Hindlimb muscle (tissue), 1 donor: ENCODE results near the gene CAPZB. TPM values are rescaled to one million over a fixed set of nuclear protein-coding genes. Genes with fewer than 3 reads are reported as not detected.

Experiments
- DNase-seq: peaks from one replicate; pipeline ENCODE4 v3.0.0-alpha.2; 2013
- polyA plus RNA-seq: library from polyadenylated mRNA; unstranded; fragments of 120-200 nt; gene quantifications from one replicate; pipeline ENCODE4 v1.2.1, GENCODE V29; 2013; ENCODE audit not compliant: insufficient read length

CAPZB gene
- polyA plus RNA-seq, 1 donor: 285 TPM

DNA sequence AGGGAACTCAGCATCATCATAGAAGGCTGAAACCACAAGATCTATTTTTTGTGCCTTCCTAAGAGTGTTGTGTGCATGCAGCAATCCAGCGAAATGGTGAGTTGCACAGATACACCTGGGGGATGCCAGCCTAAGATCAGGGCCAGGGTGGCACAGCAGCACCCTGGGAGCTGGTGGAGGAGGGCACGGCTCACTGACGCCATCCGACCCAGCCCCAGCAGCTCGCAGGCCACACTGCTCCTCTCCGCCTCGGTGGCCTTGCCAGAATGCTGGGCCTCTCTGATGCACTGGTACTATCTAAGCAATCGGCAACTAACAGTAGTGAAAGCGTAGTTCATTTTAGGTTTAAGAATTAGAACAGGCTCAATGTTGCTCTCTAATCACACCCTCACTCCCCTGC is 37.8 kb downstream of the CAPZB start:
- DNase-seq: no peak

DNA sequence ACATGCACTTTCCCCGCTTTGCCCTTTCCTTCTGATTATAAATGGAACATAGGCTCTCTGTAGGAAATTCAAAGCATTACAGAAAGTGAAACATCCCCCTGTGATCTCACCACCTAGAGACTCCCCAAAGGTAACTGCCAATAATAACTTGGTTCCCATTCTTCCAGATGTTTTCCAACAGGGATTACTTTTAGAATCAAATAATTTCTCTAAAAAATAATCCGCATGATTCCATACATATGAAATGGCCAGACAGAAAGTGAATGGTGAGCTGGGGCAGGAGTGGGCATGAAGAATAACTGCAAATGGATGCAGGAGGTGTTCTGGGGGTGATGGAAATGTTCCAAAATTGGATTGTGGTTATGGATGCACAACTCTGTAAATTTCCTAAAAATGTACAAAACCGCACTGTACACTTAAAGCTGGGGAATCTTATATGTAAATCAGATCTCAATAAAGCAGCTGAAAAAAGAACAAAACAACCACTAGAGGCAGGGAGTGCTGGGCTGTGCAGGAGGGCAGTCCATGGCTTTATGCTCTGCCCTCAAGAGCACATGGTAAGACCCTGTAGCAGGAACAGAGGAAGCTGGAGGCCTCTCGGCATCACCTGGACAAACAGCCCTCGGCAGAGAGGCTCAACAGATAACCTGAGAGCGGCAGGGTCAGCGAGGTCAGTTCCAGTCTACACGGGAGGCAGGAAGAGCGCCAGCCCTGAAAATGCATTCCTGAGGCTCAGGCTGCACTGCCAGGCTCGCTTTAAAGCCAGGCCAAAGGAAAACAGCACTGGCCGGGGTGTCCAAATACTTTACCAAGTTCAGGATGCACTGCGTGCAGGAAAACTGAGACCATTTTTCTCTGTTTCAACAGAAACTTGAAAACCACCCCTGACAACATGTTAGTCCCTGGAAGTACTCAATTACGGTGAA is 39.7 kb downstream of the CAPZB start:
- no peak for DNase-seq

DNA sequence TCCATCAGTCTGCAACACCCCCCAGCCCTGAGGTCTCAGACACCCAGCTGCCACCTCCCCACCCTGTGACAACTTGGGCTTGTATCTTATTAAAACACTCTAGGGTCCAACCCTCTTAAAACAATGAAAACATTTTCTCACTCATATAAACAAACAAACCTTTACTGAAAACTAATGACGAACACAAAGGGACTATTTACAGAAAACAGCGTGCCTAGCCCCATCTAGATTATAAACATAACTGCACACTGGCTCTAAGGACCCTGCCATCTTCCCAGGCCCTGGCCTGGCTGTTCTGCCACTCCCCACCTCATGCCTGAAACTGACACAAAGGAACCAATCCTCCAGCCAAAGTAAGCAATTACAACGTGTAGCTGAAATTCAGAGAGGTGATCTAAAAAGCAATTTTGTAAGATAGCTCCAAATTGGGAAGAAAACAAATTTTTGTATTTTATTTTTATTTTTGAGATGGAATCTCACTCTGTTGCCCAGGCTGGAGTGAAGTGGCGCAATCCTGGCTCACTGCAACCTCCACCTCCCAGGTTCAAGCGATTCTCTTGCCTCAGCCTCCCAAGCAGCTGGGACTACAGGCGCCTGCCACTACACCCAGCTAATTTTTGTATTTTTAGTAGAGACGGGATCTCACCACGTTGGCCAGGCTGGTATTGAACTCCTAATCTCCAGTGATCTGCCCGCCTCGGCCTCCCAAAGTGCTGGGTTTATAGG is 40.9 kb downstream of the CAPZB start:
- DNase-seq: no peak

DNA sequence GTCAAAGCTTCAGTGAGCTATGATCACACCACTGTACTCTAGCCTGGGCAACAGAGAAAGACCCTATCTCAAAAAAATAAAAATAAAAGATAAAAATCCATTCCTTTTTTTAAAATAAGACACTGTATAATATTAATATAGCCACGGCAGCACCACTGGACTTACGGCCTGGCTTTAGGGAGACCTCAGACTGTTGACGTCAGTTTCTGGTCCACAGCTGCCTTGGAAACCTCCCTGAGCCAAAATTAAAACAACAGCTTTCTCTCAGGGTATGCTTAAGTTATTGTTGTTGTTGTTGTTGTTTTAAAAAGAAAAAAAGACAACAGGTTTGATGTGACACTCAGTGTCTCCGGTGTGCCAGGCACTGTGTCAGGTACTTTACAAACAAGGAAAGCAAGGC is 42.0 kb downstream of the CAPZB start:
- DNase-seq: peak; percentile 67

DNA sequence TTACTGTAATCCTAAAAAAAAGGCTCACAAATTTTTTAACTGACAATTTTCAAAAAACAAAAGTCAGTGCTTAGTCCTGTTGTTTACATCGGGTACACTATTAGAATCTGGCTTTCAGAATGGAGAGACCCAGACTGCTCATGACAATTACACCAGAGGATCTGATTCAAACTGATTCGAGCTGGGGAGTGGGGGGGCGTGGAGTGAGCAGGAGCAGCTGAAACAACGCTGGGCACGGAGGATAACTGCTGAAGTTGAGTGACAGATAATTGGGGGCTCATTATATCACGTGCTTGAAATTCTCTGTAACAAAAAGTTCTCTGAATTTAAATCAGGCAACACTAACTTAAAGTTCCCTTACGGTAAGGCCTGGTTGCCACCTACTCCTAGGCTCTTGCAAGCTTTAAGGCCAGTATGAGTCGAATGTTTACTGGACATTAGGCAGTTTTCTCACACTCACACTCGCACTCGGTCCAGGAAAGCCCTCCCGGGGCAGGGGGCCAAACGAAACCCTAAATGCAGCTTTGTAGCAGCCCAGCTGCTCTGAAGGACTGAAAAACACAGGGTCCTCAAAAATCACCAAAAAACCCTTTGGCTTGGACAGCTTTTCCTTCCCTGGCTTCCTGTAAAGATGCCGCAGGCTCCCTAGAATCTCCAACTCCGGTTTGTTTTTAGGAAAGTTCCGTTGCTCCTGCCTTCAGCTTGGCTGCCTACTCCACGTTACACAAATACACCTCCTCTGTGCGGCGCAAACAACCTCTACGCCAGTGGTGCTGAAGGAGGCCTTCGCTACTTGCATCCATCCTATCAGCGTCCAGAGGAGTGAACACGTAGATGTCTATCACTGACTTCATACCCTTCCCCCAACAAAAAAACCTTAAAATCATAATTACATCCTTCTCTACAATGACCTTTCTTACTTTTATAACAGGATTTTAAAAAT is 42.9 kb downstream of the CAPZB start:
- no peak for DNase-seq

DNA sequence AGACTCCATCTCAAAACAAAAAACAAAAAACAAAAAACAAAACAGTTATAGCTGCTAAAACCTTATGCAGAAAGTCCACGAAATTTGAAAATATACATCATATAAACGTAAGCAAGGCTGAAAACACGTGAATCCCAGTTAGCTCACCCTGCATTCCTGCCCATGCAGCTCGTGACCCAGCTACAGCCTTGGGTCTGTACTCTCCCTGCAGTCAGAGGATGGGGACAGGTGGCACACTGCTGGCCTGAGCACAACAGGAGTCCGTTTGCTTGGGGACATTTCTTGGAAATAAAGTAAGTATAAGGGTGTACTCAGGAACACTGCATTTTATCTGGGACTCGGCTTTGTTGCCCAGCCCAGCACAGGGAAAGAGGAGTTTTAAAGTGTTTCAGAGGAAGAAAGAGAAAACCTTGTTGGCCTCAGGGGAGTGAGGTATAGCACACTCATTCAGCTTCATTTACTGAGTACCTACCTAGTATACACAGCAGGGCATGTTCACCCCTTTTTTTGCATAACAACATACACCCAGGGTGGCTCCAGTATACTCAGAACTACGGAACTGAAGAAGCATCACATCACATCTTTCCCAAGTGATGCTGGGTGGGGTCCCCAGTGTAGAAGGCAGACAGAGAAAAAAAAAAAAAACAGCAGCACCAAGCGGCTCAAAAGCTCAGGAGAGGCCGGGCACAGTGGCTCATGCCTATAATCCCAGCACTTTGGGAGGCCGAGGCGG is 44.1 kb downstream of the CAPZB start:
- no peak for DNase-seq

DNA sequence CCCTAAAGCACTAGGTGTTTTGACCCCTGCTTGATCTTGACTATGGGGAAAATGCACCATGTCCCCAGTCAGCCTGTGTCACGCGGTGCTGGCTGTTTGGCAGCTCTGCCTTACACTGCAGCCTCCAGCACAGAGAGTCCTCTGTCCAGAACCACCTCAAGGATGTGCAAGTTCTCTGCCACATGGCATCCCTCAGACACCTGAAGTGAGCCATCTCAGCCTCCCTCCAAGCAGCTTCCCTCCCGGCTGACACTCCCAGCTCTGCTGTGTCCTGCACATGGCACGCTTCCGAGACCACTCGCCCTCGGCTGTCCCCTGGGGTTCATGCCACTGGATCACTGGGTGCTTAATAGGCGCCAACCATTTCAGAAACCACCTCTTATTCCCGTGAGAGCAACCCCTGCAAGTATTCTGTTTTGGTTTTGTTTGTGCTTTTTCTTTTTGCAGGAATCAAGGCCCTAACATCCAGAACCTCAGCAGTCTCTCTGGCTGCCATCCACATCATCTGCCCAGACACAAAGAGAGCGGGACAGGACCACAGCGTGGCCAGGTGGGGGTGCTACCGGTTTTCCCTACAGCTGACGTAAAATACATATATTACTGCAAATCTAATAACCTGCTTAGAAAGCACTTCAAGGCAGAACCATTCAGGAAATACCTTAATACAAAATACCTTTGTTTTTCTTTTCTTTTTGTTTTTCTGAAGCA is 45.7 kb downstream of the CAPZB start:
- no peak for DNase-seq

DNA sequence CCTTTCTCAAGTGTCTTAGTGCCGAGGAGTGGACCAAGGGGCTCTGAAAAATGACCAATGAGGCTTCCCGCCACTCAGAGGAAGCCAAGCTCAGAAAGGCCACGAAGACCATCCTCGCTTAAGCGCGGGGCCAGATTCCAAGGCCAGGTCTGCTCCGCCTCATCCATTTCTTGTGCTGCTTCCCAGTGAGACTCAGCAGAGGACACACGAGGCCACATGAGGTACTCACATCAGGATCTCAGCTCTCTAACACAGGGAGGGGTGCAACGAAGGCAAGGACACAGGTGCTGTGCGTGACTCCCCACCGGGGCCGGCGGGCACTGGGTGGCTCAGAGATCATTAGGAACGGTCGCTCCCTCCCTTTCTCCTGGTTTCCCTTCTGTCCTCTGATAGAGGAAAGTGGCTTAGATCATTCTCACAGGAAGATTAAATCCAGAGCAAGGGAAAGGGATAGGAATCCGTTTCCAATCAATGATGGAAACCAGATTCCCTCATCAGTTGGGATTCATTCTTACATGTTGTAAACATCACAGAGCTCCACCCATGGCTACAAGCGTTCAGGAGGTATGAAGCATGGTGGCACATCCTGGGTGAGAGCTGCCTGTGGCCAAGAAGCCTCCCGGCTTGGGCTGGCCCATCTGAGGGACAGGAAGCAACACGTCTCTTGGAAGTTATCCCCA is 46.7 kb downstream of the CAPZB start:
- no peak for DNase-seq

DNA sequence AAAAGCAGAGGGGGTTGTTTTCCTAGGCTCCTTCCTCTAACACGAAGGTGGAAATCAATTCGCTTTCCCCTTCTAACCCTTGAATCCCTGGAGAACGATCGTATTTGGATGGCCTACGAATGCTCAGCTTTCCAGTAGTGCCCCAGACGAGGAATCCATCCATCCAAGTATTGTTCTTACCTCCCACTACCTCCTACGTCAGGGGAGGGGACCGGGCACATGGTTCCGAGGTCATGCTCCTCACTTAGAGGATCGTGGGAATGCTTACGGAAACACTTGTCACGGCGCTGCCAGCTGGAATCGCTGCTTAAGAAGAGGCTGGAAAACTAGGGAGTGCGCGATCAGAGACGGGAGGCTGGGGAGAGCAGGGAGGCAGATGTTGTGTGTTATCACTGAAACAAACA is 47.4 kb downstream of the CAPZB start:
- peak; percentile 85 for DNase-seq

DNA sequence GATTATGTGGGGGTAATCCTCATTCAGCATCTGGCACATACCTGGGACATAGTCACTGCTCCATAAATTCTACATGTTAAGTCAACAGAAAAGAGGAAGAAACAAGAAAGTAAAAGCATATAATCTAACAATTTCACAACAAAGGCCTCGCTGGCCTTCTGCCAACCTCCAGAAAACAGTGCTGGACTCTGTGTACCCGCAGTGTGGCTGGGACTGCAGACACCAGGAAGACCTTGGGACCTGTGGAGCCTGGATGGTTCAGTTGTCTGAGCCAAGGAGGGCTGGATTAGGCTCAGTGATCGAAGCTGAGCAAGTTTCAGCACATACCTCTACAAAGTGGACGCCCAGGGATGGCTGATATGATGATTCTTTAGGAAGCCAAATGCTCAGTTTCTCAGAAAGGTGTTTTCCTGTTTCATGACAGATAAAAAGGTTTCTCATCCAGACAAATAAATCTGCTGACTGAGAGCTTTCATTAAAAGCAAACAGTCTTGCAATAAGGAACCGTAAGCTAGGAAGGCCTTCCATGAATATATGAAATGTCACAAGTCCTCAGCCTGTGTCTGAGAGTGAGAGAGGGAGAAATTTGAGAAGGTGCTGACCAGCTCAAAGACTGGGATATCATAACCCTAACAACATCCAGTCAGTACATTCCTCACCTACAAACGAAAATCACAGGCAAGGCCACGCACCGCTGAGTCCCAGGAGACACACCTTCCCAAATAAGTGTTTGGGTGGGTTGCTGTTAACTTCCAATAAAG is 48.4 kb downstream of the CAPZB start:
- DNase-seq: no peak

DNA sequence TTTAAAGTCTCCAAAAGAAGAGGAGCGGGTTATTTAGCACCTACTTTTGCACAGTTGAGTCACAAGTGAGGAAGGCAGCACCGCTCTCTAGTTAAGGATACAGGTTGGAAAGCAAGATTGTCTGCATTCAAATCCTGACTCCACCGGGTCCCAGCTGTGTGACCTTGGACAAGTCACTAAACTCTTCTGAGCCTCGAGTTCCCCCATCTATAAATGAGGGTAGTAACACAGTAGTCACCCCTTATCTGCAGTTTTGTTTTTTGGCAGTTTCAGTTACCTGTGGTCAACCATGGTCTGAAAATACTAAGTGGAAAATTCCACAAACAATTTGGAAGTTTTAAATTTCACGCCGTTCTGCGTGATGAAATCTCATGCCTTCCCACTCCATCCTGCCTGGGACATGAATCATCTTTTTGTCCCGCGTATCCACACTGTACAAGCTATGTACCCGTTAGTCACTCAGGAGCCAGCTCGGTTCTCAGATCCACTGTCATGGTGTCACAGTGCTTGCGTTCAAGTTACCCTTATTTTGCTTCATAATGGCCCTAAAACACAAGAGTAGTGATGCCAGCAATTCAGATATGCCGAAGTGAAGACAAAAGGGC is 49.4 kb downstream of the CAPZB start:
- DNase-seq: no peak

DNA sequence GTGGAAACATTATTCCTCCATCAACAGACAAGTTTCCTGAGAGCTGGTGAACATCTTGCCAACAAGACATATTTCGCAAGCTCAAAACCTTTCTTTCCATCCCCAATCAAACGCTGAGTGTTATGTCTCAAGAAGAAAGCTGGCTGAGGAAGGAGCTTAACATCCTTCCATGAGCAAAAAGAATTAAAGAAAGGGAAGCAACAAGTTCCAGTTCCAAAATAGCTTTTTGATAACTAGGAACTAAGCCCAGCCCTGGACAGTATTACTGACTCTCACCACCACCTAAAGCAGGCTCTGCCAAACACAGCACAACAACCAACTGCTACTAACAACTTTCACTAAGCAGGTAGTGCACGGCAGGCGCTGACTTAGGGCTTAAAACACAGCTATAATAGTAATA is 50.2 kb downstream of the CAPZB start:
- DNase-seq: peak; percentile 78

DNA sequence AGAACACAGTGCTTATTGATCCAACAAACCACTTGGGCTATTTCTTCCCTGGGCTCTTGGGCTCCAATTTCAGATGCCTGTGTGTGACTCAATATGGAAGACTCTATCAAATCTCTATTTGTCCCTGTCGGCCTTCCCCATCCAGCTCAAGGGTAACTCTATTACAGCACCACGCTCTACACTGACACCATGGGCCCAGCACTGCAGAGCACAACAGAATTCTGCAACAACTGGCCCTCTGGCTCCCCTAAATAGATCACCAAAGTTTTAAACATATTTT is 51.7 kb downstream of the CAPZB start:
- no peak for DNase-seq

DNA sequence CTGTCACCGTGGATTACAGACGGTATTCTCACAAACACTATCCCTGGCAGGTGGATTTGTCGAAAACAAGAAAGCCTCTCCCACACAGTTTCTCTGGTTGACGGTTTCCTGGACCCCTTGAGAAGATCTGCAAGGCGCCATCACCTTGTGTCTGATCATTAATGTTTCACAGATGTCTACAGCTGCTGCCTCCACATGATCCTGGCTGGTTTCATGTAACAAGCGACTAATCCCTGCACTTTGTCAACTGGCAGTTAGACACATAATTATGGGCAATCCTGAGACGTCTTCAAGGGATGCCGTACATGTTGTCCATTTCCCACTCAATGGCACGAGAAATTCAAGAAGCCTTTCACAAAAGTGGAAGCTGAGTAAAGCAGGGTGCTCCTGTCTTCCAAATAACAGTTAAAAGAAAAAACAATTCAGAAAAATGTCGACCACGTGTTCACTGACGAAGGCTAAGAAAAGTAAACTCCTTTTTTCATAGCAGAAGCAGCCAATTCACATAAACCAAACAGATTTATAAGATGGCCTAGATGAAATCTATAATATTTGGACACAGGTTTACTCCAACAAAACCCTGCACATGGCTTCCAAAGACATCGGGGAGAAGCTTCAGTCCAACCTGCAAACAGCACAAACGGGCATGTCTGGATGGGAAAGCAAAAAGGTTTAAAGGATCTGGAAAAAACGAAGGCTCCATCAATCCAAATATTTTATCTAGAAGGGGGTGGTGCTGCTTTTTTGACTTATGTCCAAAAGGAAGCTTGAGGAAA is 52.2 kb downstream of the CAPZB start:
- DNase-seq: no peak

DNA sequence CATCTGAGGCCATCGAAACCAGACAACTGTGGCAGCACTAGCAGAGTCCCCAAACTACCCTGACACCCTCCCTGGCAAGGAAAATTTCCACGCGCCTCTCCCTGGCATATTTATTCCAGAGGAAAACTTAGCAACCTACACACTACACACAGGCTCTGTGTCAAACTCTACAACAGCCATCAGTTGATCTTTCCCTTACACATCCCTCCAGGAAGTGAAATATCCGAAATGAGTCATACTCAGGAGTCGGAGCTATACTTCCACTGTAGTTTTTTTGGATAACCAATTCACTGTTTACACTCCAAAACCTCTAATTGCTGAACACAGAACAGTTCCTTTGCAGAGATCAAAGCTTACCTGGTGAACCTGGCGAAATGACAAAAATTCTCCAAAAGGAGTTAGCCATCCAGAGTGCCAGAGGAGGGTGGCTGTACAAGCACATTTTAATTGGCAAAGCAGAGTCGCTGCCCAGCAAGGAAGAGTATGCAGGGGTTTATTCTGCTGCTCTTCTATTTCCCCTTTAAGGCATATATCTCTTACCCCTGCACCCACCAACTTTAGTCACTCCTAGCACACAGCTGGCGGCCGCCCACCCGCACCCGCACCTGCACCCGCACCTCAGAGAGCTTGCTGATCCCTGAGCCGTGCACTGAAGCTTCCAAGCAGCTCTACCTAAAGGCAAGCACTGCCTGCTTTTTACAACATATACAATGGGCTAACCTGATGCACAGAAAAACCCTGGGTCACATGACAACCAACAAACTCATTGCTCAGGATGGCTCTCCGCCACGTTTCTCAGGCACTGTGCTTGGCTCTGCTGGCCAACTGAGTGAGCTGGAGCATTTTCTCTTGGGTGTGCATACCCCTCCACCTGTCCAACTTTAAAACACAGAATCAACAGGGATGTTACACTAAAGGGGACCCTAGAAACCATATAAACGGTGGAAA is 54.9 kb downstream of the CAPZB start:
- DNase-seq: no peak

DNA sequence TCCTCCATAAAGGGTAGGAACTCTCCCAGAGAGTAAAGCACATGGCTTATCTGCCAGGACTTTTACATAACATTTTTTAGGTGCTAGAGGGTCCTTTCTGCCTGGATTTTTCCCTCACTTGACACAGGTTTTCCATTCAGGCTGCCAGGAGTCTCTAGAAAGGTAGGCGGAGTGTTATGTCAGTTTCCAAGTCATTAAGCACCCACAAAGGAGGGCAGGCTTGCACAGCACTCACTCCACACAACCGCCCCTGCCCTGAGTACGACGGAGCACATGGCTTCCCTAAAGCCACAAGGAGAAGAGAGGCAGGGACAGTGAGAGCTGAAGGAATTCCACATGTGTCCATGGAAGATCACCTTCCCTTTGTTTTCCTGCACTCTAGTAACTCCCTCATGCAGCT is 55.7 kb downstream of the CAPZB start:
- no peak for DNase-seq

DNA sequence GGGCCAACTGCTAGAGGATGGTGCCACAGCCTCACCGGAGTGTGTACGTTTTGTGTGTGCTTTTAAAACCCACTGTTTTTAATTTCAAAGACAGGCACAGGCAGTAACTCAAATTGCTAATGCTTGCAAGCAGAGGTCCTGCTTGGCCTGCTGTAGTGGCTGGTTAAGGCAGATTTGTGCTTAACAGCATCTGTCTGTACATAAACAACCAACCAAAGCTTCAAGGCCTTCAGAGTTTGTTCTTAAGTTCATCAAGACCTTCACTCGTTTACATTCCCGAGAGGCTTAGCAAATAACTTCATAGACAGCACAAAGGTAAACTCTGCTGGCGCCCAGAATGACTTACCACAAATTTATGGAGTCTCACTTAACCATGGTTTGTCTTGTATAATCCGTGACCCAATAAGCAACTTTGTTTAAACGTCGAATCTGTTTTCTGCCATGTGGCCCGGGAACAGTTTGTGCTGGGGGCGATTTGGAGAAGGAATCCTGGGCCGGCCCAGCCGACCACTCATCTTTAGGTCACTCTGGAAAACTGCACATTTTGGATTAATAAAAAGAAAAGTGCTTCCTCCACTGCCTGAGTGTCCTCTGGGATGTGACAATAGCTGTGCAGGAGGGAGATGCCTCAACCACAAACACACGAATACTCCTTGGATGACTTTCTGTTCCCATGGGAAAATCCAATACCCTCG is 58.1 kb downstream of the CAPZB start:
- DNase-seq: no peak
